K562 (cell line): ENCODE results near the gene NEUROD6. TPM values are rescaled to one million over a fixed set of nuclear protein-coding genes. Genes with fewer than 3 reads are reported as not detected.

Source experiments
- ATAC-seq: fragments of 200-7000 bp; cut with Tn5 transposase; 3 replicates; pipeline ENCODE4 v1.9.1; 2020; ENCODE audit warnings: moderate library complexity
- BruUV-seq: library from RNA; stranded (reverse); fragments of 400-500 nt; replicated peaks from 2 replicates; lab custom pipeline; 2021; lab: Mats Ljungman, UMichigan
- CTCF ChIA-PET: fragments of 300-600 bp; formaldehyde crosslinking; extraction: SDS; loops from one replicate; lab custom pipeline; 2021; ENCODE audit warnings: low intra/inter-chr PET ratio; lab: Yijun Ruan, JAX
- POLR2A ChIA-PET: fragments of 300-600, 350-650 bp; sonication (Branson Sonifier 250); formaldehyde crosslinking; extraction: SDS; loops from one replicate; lab custom pipeline; 2021; ENCODE audit warnings: antibody characterized with exemption, inconsistent platforms; lab: Yijun Ruan, JAX
- DNase-seq, 4 experiments: peaks; one replicate each; pipeline versions ENCODE4 v3.0.0 to v3.0.0-alpha.2; 2011 to 2018; ENCODE audit warnings: low spot score in 3 of 4, mixed read lengths in 3 of 4; ENCODE audit errors: extremely low read depth in 1 of 4
- FAIRE-seq: peaks from 2 replicates; lab custom pipeline; 2011; peaks lifted over from hg19 to GRCh38; lab: Jason Lieb, UNC
- H2AFZ ChIP-seq: 2 replicates; pipeline ENCODE4 v1.6.0; 2011; ENCODE audit warnings: low read depth, low read length, control low read depth, inconsistent platforms
- H3K27ac ChIP-seq: fragments of 200-600 bp; 3 replicates; pipeline ENCODE4 v1.8.0; 2011; ENCODE audit warnings: low read depth, mild to moderate bottlenecking, control low read depth, inconsistent platforms, low read length, moderate library complexity, mixed read lengths; ENCODE audit errors: extremely low read depth
- H3K27me3 ChIP-seq, 2 experiments: fragments of 300-600 bp in 1 of 2; 2 replicates in 1 of 2; 3 replicates in 1 of 2; pipeline versions ENCODE4 v1.6.0 to v1.8.0; 2011; ENCODE audit warnings: inconsistent platforms in 2 of 2, low read length in 2 of 2, mild to moderate bottlenecking in 1 of 2, mixed read lengths in 1 of 2, moderate library complexity in 1 of 2; ENCODE audit not compliant: control insufficient read depth in 2 of 2, insufficient read depth in 2 of 2
- H3K36me3 ChIP-seq: fragments of 300-600 bp; 3 replicates; pipeline ENCODE4 v1.8.0; 2011; ENCODE audit warnings: mild to moderate bottlenecking, low read length, inconsistent platforms; ENCODE audit not compliant: control insufficient read depth, insufficient read depth
- H3K4me1 ChIP-seq, 2 experiments: fragments of 200-600 bp in 1 of 2; replicated peaks in 1 of 2; 2 replicates in 1 of 2; 3 replicates in 1 of 2; pipeline versions ENCODE4 v1.5.1 to v1.8.0; 2011; ENCODE audit warnings: inconsistent platforms in 2 of 2, low read length in 2 of 2, mild to moderate bottlenecking in 1 of 2, mixed read lengths in 1 of 2, moderate library complexity in 1 of 2; ENCODE audit not compliant: control insufficient read depth in 2 of 2, insufficient read depth in 2 of 2
- H3K4me2 ChIP-seq: 2 replicates; pipeline ENCODE4 v1.6.1; 2011; ENCODE audit warnings: low read length, control low read depth, inconsistent platforms, mixed read lengths; ENCODE audit not compliant: insufficient read depth
- H3K4me3 ChIP-seq: fragments of 200-600 bp; sonication (generic), shearing (Covaris generic); 2 replicates; pipeline ENCODE4 v1.5.1; 2016; ENCODE audit warnings: control low read depth, inconsistent platforms
- H3K79me2 ChIP-seq: fragments of 200-600 bp; 3 replicates; pipeline ENCODE4 v1.8.0; 2011; ENCODE audit warnings: low read length, inconsistent platforms; ENCODE audit not compliant: control insufficient read depth, insufficient read depth
- H3K9ac ChIP-seq, 2 experiments: 2 replicates each; pipeline versions ENCODE4 v1.6.0 to v1.6.1; 2011; ENCODE audit warnings: low read depth in 2 of 2, low read length in 2 of 2, control low read depth in 1 of 2, inconsistent platforms in 1 of 2, mild to moderate bottlenecking in 1 of 2, mixed read lengths in 1 of 2; ENCODE audit not compliant: insufficient read depth in 1 of 2
- H3K9me1 ChIP-seq: one replicate; pipeline ENCODE4 v1.6.0; 2011; ENCODE audit warnings: inconsistent platforms, mild to moderate bottlenecking, low read length, moderate library complexity; ENCODE audit not compliant: control insufficient read depth, insufficient read depth
- H3K9me3 ChIP-seq: replicated peaks from 2 replicates; pipeline ENCODE4 v1.5.1; 2011; ENCODE audit warnings: low read depth, low read length, inconsistent platforms; ENCODE audit not compliant: control insufficient read depth, insufficient read depth
- H4K20me1 ChIP-seq: replicated peaks from 2 replicates; pipeline ENCODE4 v1.6.1; 2011; ENCODE audit warnings: low read length, inconsistent platforms, mixed read lengths; ENCODE audit not compliant: control insufficient read depth, insufficient read depth
- ARID3A ChIP-seq: IDR thresholded peaks from 2 replicates; pipeline ENCODE4 v1.6.1; 2012; ENCODE audit warnings: low read depth, low read length, improper control_type of control experiment, borderline replicate concordance
- BRF1 ChIP-seq: IDR thresholded peaks from 3 replicates; pipeline ENCODE4 v1.6.1; 2011; ENCODE audit warnings: borderline replicate concordance, mild to moderate bottlenecking; ENCODE audit not compliant: insufficient read length; ENCODE audit errors: extremely low read depth
- HMG20A ChIP-seq: fragments of 450-650 bp; formaldehyde crosslinking; conservative IDR thresholded peaks from 2 replicates; pipeline ENCODE4 v1.4.0; 2020; ENCODE audit warnings: mild to moderate bottlenecking, mixed read lengths
- MITF ChIP-seq: IDR thresholded peaks from 2 replicates; pipeline ENCODE4 v1.6.1; 2014; ENCODE audit warnings: antibody characterized with exemption
- NFYB ChIP-seq: IDR thresholded peaks from 2 replicates; pipeline ENCODE4 v1.6.1; 2011; ENCODE audit warnings: mild to moderate bottlenecking, moderate library complexity; ENCODE audit not compliant: insufficient read length; ENCODE audit errors: extremely low read depth
- PHTF2 ChIP-seq: fragments of 250-450 bp; sonication (Bioruptor Pico); IDR thresholded peaks from 2 replicates; pipeline ENCODE4 v1.5.0; 2021; ENCODE audit warnings: mild to moderate bottlenecking
- PKNOX1 ChIP-seq: fragments of 450-650 bp; IDR thresholded peaks from 2 replicates; pipeline ENCODE4 v1.6.1; 2016
- PTTG1 ChIP-seq: fragments of 450-650 bp; IDR thresholded peaks from 2 replicates; pipeline ENCODE4 v1.6.1; 2016; ENCODE audit warnings: low read depth, mild to moderate bottlenecking, missing genetic modification characterization, missing compliant biosample characterization
- RHOXF2B ChIP-seq: fragments of 250-450 bp; sonication (Bioruptor Pico); conservative IDR thresholded peaks from 2 replicates; pipeline ENCODE4 v1.5.1; 2021
- SLC30A9 ChIP-seq: fragments of 250-450 bp; sonication (Bioruptor Pico); IDR thresholded peaks from 2 replicates; pipeline ENCODE4 v1.8.0; 2022; ENCODE audit warnings: mild to moderate bottlenecking, moderate library complexity
- SMAD1 ChIP-seq: fragments of 150-350 bp; IDR thresholded peaks from 2 replicates; pipeline ENCODE4 v1.6.1; 2014; ENCODE audit warnings: low read length, low read depth; ENCODE audit not compliant: partially characterized antibody
- SPI1 ChIP-seq: IDR thresholded peaks from 2 replicates; pipeline ENCODE4 v1.6.1; 2011; ENCODE audit warnings: low read depth, low read length, control low read depth, borderline replicate concordance
- ZFP91 ChIP-seq: sonication (generic); formaldehyde crosslinking; IDR thresholded peaks from 2 replicates; pipeline ENCODE4 v1.8.0; 2022; ENCODE audit warnings: mild to moderate bottlenecking, missing genetic modification reagents
- ZNF165 ChIP-seq: fragments of 250-450 bp; sonication (Bioruptor Pico); IDR thresholded peaks from 2 replicates; pipeline ENCODE4 v1.4.0; 2020; ENCODE audit warnings: borderline replicate concordance
- ZNF184 ChIP-seq: sonication (generic); formaldehyde crosslinking; IDR thresholded peaks from 2 replicates; pipeline ENCODE4 v1.5.0; 2020; ENCODE audit warnings: missing genetic modification reagents
- ZNF212 ChIP-seq: fragments of 450-650 bp; formaldehyde crosslinking; IDR thresholded peaks from 2 replicates; pipeline ENCODE4 v1.4.0; 2020; ENCODE audit warnings: mild to moderate bottlenecking
- ZNF444 ChIP-seq: fragments of 250-450 bp; sonication (Bioruptor Pico); IDR thresholded peaks from 2 replicates; pipeline ENCODE4 v1.4.0; 2020; ENCODE audit warnings: mild to moderate bottlenecking, moderate library complexity
- WGBS: fragments of 100-300 bp; shearing (Covaris generic); methylation state at CpG from one replicate; pipeline ENCODE4 v1.1.6; 2016; ENCODE audit warnings: low coverage, mixed read lengths; ENCODE audit not compliant: insufficient coverage; ENCODE audit errors: missing lambda C conversion rate; 5-methylcytosine and 5-hydroxymethylcytosine counted together
- in situ Hi-C: fragments of 300-500 bp; cut with MboI; formaldehyde crosslinking; loops from 4 replicates; pipeline ENCODE4 v1.15.0; 2018; ENCODE audit warnings: inconsistent platforms, mixed read lengths
- intact Hi-C: fragments of 100-400 bp; cut with micrococcal nuclease; formaldehyde crosslinking; loops from 2 replicates; pipeline ENCODE4 v1.14.2; 2022
- polyA plus RNA-seq, 8 experiments: library from polyadenylated mRNA; depleted of rRNA in 4 of 8; stranded (reverse) in 5 of 8; unstranded in 3 of 8; fragments of >200 nt; fragmentation: Nextera tagmentation in 2 of 8; fragmentation: Illumina TruSeq in 1 of 8; extraction: Ambion mirVana in 2 of 8; extraction: Trizol in 1 of 8; gene quantifications; 2 replicates each; pipeline versions ENCODE4 v1.2.1 to v1.2.3, GENCODE V29; 2011 to 2014; ENCODE audit warnings: inconsistent platforms in 1 of 8, missing spikeins in 1 of 8
- total RNA-seq, 7 experiments: library from RNA; depleted of rRNA in 6 of 7; stranded (reverse); fragments of >200 nt in 6 of 7; fragmentation: Illumina TruSeq in 2 of 7; extraction: Trizol in 2 of 7; gene quantifications; 2 replicates each; pipeline versions ENCODE4 v1.2.1 to v1.2.3, GENCODE V29; 2011 to 2021; ENCODE audit warnings: low replicate concordance in 1 of 7

NEUROD6 gene
- total and polyA plus RNA-seq, 9 of the 15 experiments (the other 6 are each of a cell fraction or from before 2014, with no cell fraction given): not detected

GRCh38 chr7:31310321-31310935, 30.1 kb downstream of the NEUROD6 start (continued):
- TF ChIP-seq PKNOX1 (no peak), BRF1 (no peak), NFYB (no peak), ZNF184 (no peak), HMG20A (CRISPR knock-in tag) (no peak)

- Histone ChIP-seq H3K9me3 (no peaks in the 10 kb centered on the region), H3K4me3 (no peak overlapping the region), H3K9ac (no peak overlapping the region), H3K79me2 (no peaks in the 10 kb centered on the region), H3K4me1 (no peaks in the 10 kb centered on the region), H3K36me3 (no peaks in the 10 kb centered on the region), H2AFZ (no peak overlapping the region), H3K9me1 (no peaks in the 10 kb centered on the region), H3K27me3 (peaks cover 0 to 10% of the 10 kb centered on the region in 2 experiments; a peak in 1 of 5 replicates), H3K4me2 (no peak overlapping the region), H4K20me1 (no peaks in the 10 kb centered on the region), H3K27ac (no peak overlapping the region)
- no TSS peak for BruUV-seq
- ATAC-seq (no peak), DNase-seq (no peak), FAIRE-seq (no peak)
- in situ Hi-C loops: no loop called here
- intact Hi-C loops: no loop called here
- POLR2A ChIA-PET: no interaction called here
- TF ChIP-seq NFYB (no peak), RHOXF2B (CRISPR knock-in tag) (no peak), PTTG1 (tag) (no peak), MITF (no peak), PHTF2 (CRISPR knock-in tag) (no peak), ZFP91 (no peak), ZNF444 (no peak), SLC30A9 (no peak), ZNF165 (CRISPR knock-in tag) (no peak), SPI1 (no peak), SMAD1 (no peak), ARID3A (no peak), ZNF212 (CRISPR knock-in tag) (no peak)
- CTCF ChIA-PET: no interaction called here
- WGBS: 0% methylated on average over 4 of the region's 4 CpGs
These were observed 31.1 kb downstream of the NEUROD6 start for GRCh38 chr7:31309407-31309806.
